ENCODE data around the gene CTSZ. TPM values are rescaled to one million over a fixed set of nuclear protein-coding genes. Genes with fewer than 3 reads are reported as not detected.
A peak's percentile ranks its signal among the peaks of the same experiment; 100 is the strongest.

The CTSZ gene
- total and polyA plus RNA-seq, 4 donors, result 11.8 to 233 (median 188) TPM

DNA sequence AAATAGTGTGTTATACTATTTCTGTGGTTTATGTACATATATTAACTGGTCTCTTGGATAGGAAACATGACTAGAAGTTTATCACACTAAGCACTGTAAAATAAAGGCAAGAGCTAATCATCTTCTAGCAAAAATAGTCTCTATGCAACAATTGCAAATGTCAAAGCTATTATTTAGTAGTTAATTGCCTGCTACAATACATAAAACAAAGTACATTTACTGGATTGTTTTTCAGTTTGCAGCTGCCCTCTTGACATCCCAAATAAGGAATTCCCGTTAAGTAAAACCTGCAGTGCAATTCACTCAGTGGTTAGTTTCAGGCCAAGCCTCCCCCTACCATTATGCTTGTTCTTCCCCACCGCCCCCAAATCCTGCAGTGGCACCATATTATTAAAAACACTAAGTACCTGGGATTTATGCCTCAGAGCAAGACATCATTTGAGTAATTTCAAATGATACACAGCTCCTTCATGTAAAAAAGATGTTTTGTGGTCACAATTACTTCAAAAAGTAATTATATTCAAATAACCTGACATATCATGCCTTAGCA, 26.6 kb upstream of the CTSZ start:
- H3K36me3 ChIP-seq (ENCODE audit: control insufficient read depth in 4 of 4, insufficient read depth in 3 of 4, low read depth in 1 of 4, low read length in 3 of 4), result peaks cover 12 to 42% (median 41%) of the 10 kb centered on the region in 4 donors
- 94% methylated on average over 2 of the region's 2 CpGs for WGBS

DNA sequence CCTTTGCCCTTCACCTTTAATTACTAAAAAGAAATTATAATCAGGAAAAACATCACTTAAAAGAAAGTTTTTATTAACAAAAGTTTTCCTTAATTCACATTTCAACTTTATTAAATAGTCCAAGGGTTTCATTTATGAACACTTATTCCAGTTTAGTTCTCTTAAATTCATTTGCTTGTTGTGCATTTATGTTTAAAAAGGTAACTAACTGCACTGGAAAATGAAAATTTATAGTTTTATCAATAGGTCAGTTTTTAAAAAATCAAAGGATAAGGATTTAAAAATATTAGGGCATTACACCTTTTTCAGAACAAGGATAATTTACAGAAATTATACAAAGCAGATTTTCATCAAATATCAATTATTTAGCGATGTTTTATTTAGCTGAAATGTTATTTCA, 26.0 kb upstream of the CTSZ start:
- Histone ChIP-seq H3K9ac (ENCODE audit: low read depth in 1 of 2, low read length in 2 of 2) (peak overlapping the region; percentile 54 to 62), H3K4me3 (ENCODE audit: low read depth in 1 of 3, low read length in 3 of 3) (peak overlapping the region in 2 of 3 donors; percentile 67), H3K4me1 (ENCODE audit: control insufficient read depth in 4 of 4, insufficient read depth in 4 of 4, low read length in 3 of 4) (peaks cover 3 to 18% (median 17%) of the 10 kb centered on the region in 4 donors), H3K36me3 (ENCODE audit: control insufficient read depth in 4 of 4, insufficient read depth in 3 of 4, low read depth in 1 of 4, low read length in 3 of 4) (peaks cover 12 to 45% (median 43%) of the 10 kb centered on the region in 4 donors), H3K27ac (ENCODE audit: low read depth in 1 of 2, low read length in 2 of 2) (peak overlapping the region in 1 of 2 donors; percentile 77), H3K9me3 (ENCODE audit: control insufficient read depth in 4 of 4, low read length in 3 of 4) (no peaks in the 10 kb centered on the region), H3K27me3 (ENCODE audit: control insufficient read depth in 4 of 4, insufficient read depth in 4 of 4, low read length in 3 of 4) (no peaks in the 10 kb centered on the region)
- WGBS, result 97% methylated on average over 1 of the region's 1 CpG
- DNase-seq (ENCODE audit: low spot score), result no peak
- TF ChIP-seq TAF1 (conservative IDR thresholded peaks at IDR 0.05) (no peak), FOXA2 (IDR thresholded peaks at IDR 0.05) (no peak)

More for the DNA sequence above, 26.6 kb upstream of the CTSZ start:
- Histone ChIP-seq H3K9ac (ENCODE audit: low read depth in 1 of 2, low read length in 2 of 2) (no peak overlapping the region), H3K4me3 (ENCODE audit: low read depth in 1 of 3, low read length in 3 of 3) (no peak overlapping the region), H3K27me3 (ENCODE audit: control insufficient read depth in 4 of 4, insufficient read depth in 4 of 4, low read length in 3 of 4) (no peaks in the 10 kb centered on the region), H3K9me3 (ENCODE audit: control insufficient read depth in 4 of 4, low read length in 3 of 4) (no peaks in the 10 kb centered on the region), H3K4me1 (ENCODE audit: control insufficient read depth in 4 of 4, insufficient read depth in 4 of 4, low read length in 3 of 4) (peaks cover 3 to 17% (median 16%) of the 10 kb centered on the region in 4 donors), H3K27ac (ENCODE audit: low read depth in 1 of 2, low read length in 2 of 2) (no peak overlapping the region)
- DNase-seq (ENCODE audit: low spot score), result no peak
- TF ChIP-seq EGR1 (IDR thresholded peaks at IDR 0.05; ENCODE audit: low read depth in 2 of 2) (no peak), NR2F2 (IDR thresholded peaks at IDR 0.05) (no peak), RAD21 (IDR thresholded peaks at IDR 0.05) (no peak), GABPA (IDR thresholded peaks at IDR 0.05 in 1 of 2, conservative IDR thresholded peaks at IDR 0.05 in 1 of 2) (no peak), RXRA (IDR thresholded peaks at IDR 0.05) (no peak)
- TF ChIP-seq, protein P1, sequence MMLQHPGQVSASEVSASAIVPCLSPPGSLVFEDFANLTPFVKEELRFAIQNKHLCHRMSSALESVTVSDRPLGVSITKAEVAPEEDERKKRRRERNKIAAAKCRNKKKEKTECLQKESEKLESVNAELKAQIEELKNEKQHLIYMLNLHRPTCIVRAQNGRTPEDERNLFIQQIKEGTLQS (IDR thresholded peaks at IDR 0.05), result no peak

DNA sequence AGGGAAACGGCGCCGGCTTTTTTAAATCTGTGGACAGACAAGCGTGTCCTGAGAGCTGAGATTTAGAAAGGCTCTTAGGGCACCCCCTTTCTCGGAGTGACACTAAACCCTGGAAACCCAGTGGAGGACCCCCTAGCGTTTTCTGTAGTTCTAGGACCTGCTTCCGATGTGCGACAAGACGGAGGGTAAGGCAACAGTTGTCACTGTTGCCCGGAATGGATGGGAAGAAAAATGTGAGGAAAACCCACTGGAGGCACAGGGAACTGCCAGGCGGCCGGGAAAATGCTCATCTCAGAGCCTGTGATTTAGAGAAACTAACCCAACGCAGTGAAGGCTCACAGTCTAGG, 25.6 kb upstream of the CTSZ start:
- H3K9me3 ChIP-seq (ENCODE audit: control insufficient read depth in 4 of 4, low read length in 3 of 4), result no peaks in the 10 kb centered on the region
- H3K27ac ChIP-seq (ENCODE audit: low read depth in 1 of 2, low read length in 2 of 2), result peak overlapping the region; percentile 71 to 77
- peak overlapping the region; percentile 67 to 72 (median 67) for H3K4me3 ChIP-seq (ENCODE audit: low read depth in 1 of 3, low read length in 3 of 3)
- peaks cover 3 to 18% (median 17%) of the 10 kb centered on the region in 4 donors for H3K4me1 ChIP-seq (ENCODE audit: control insufficient read depth in 4 of 4, insufficient read depth in 4 of 4, low read length in 3 of 4)
- H3K36me3 ChIP-seq (ENCODE audit: control insufficient read depth in 4 of 4, insufficient read depth in 3 of 4, low read depth in 1 of 4, low read length in 3 of 4), result peaks cover 9 to 45% (median 42%) of the 10 kb centered on the region in 4 donors
- WGBS, result 1% methylated on average over 13 of the region's 13 CpGs
- no peak for DNase-seq (ENCODE audit: low spot score)
- TF ChIP-seq CTCF (IDR thresholded peaks at IDR 0.05; ENCODE audit: low read depth, low read length, missing input control) (peak; percentile 34), ZBTB33 (IDR thresholded peaks at IDR 0.05) (no peak), YY1 (IDR thresholded peaks at IDR 0.05) (no peak), NR2F2 (IDR thresholded peaks at IDR 0.05) (no peak), RXRA (IDR thresholded peaks at IDR 0.05) (no peak), FOXA1 (IDR thresholded peaks at IDR 0.05) (no peak), TAF1 (conservative IDR thresholded peaks at IDR 0.05) (peak; percentile 30), GABPA (IDR thresholded peaks at IDR 0.05 in 1 of 2, conservative IDR thresholded peaks at IDR 0.05 in 1 of 2) (no peak)
- H3K27me3 ChIP-seq (ENCODE audit: control insufficient read depth in 4 of 4, insufficient read depth in 4 of 4, low read length in 3 of 4), result no peaks in the 10 kb centered on the region
- peak overlapping the region; percentile 54 to 62 for H3K9ac ChIP-seq (ENCODE audit: low read depth in 1 of 2, low read length in 2 of 2)
